KG1 (cell line): Measurements from ENCODE around the gene ARL10.
A peak's percentile ranks its signal among the peaks of the same experiment; 100 is the strongest.

ENCODE experiments used
- DNase-seq: peaks from one replicate; lab custom pipeline; 2025; lab: John Stamatoyannopoulos, UW

Gene ARL10

GRCh38 chr5:176410486-176411180 lies 45.3 kb downstream of the ARL10 start:
- DNase-seq: no peak

DNA sequence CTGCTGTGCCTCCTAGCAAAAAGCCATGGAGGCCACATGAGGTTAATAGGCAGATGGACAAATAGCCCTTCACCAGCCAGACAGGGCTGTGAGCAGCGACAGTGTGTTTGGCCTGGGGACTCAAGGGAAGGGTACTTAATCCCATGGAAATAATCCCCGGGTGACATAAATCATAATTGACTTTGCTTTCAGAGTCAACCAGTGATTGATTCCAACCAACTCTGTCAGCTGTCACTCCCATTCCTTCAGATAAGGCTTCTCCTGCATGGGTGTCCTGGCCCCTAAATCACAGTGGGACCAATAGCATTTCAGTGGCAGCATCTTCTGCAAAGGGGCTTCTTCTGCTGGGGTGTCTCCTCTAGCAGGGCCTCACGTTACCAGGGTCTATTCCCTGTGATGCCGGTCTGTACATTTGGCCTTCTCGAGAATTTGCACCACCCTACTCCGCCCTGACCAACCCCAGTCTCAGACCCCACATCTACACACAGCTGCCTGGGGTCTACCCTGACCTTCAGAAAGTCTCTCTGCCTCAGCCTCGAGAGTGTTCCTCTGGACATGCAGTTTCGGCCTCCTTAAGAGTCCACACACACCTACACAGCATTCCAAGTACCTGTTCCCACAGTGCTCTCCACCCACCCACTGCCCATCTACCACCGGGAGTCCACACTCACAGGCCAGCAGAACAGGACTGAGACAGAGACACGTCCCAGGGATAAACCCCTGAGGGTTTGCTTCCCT lies 47.4 kb downstream of the ARL10 start:
- no peak for DNase-seq

GRCh38 chr5:176413255-176413565 lies 47.9 kb downstream of the ARL10 start:
- DNase-seq: no peak

DNA sequence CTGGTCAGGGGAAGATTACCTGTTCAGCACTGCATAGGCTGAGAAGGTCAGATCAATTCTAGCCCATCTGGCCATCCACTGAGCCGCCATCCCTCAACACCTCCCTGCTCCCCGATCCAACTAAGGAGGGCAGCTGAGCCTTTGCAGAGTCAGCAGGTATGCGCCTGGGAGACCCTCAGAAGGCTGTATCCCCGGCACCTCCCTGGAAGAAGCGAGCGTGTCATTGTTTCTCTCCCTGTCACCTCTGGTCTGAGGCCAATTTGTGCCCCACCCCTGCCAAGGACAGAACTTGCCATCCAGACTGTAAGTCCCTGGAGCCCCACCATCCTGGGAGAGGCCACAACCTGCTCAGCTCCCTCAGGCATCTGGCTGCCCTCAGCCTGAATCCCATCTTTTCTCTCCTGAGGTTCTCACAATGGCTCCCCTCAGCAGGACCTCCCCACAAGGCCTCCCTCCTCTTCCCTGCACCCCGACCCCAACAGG lies 48.5 kb downstream of the ARL10 start:
- DNase-seq: no peak

- DNase-seq: no peak
These were observed 49.4 kb downstream of the ARL10 start for GRCh38 chr5:176414704-176415103.

DNA sequence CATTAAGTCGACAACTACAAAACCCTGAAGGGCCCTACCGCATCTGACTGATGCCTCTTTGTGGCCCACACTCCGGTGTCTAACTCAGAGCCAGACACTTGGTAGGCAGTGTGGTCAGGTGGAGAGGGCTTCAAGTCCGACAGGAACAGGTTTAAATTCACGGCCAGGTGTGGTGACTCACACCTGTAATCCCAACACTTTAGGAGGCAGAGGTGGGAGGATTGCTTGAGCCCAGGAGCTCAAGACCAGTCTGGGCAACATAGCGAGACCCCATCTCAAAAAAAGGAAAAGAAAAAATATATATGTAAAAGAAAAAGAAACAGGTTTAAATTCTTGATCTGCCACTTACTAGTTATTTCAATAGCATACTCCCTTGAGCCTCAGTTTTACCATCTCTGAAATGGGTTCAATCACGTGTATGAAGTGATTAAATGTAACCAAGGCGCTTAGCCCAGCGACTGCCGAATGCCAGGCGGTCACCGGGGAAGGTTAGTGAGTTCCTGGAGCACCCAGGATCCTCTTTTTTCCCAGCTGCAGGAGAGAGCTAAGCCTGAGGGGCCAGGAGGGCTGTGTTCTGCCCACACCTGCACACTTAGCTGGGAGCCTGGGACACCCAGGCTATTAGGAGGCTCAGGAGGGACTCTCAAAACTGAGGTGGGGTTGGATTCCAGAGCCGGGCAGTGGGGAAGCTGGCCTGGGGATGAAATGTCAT lies 50.1 kb downstream of the ARL10 start:
- DNase-seq: no peak

DNA sequence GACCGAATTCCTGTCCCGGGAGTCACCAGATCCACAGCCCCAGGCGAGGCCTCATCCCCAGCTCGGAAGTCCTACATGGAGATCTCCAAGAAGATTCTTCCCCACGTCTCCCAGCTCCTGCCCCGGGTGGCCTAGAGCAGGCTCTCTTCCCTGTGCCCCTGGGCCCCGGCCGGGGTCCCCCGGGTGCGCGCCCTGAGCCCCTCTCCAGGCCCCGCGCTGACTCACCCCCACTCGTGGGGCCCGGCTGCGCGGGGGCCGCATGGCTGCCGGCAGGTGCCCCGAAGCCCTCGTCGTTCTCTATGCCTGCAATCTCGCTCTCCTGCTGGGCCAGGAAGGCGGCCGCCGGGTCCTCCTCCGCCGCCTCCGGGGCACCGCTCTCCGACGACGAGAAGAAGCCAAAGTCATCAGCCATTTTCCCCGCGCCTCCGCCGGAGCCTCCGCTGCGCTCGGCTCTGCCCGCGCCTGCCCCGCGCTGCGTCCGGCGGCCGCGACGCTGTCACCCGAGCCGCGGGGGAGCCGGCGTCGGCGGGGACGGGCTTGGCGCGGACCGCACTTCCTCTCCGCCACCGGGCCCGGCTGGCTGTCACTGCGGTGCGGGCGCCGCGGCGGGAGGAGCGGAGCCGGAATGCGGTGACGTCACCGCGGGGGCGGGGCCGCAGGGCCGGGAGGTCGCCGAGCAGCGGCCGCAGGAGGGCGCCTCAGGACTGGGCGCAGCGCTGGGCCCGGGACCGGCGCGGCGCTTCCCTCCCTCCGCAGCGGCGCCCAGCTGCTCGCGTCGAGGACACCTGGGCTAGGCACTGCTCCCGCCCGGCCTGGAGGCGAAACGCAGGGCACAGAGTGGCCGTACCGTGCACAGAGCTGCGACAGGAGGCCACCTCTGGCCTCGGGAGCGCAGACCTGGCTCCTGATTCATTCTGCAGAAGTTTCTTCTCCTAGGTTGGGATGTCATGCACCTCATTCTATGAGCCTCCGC lies 51.0 kb downstream of the ARL10 start, which contains the start of gene CLTB:
CLTB (minus strand) TSS at position 588 of the 973 bp plus-strand sequence; CDS start at position 412, 176 bp downstream.
- peak; percentile 73 for DNase-seq

- DNase-seq: no peak
These were observed 51.7 kb downstream of the ARL10 start for GRCh38 chr5:176416965-176417364.

DNA sequence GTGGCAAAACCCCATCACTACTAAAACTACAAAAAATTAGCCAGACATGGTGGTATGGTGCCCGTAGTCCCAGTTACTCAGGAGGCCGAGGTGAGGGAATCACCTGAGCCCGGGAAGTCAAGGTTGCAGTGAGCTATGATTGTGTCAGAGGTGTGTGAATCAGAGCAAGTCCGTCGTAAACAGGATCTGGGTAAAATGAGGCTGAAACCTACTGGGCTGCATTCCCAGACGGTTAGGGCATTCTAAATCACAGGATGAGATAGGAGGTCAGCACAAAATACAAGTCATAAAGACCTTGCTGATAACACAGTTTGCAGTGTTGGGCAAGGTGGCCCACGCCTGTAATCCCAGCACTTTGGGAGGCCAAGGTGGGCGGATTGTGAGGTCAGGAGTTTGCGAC lies 53.0 kb downstream of the ARL10 start:
- no peak for DNase-seq

DNA sequence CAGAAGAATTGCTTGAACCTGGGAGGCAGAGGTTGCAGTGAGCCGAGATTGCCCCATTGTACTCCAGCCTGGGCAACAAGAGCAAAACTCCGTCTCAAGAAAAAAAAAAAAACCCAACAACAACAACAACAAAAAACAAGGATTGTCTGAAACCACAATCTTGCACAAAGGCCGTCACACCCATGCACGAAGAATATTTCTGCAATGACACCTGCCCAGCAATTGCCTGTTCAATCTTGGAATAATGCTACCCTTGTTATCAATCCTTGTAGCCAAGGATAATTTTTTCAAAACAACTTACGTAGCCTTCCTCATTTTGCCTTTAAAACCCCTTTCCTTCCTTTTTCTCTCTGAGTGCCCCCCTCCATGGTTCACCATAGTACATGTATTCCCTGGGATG lies 54.8 kb downstream of the ARL10 start:
- DNase-seq: no peak

- DNase-seq: no peak
These were observed 55.8 kb downstream of the ARL10 start for GRCh38 chr5:176420972-176421544.

- no peak for DNase-seq
These were observed 58.9 kb downstream of the ARL10 start for GRCh38 chr5:176424181-176424580.

GRCh38 chr5:176425138-176425537 lies 59.9 kb downstream of the ARL10 start:
- no peak for DNase-seq

- no peak for DNase-seq
These were observed 60.5 kb downstream of the ARL10 start for GRCh38 chr5:176425791-176426190.

DNA sequence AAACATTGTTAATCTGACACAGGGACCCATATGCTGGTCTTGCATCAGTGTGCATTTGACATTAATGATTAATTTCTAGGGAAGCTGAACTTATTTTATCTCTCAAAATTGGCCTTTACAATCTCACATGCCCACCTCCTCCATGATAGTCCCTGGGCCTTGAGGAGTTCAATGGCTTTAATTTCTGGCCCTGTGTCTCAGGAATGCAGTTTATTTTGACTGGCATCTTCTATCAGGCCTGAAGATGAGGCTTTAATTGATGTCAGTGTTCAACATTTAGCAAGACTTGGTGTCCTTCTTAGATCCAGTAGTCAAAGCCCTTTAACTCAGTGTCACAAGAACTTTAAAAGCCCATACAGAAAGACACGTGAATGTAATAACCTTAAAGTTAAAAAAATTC lies 61.6 kb downstream of the ARL10 start:
- DNase-seq: no peak

DNA sequence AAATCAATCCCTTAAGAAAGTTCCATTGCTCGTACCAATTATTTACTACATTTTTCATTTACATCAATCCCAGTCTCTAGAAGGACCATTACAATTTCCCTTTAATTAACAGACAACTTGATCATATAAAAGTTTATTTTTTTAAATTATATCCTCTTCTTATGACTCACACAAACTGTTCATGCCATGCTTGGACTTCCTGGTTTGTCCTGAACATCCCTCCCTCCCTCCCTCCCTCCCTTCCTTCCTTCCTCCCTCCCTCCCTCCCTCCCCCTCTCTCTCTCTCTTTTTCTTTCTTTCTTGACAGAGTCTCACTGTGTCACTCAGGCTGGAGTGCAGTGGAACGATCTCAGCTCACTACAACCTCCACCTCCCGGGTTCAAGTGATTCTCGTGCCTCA lies 62.7 kb downstream of the ARL10 start:
- no peak for DNase-seq

DNA sequence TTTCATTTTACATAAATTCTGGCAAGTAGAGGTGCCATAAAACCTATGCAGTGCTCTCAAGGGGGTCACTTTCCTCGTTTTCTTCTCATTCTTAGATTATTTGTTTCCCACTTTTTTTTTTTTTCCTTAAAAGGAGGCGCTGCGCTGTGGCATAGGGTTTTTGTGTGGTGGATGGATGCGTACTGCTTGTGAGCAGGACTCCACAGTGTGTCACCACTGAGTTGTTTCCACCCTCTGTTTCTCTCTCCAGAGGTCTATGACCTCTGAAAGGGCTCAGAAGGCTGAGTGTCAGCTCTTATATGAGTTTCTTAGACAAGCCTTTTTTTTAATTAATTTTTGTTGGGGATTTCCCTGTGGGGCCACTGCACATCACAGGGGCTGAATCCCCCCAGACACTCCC lies 64.7 kb downstream of the ARL10 start:
- no peak for DNase-seq
